Common myeloid progenitor, CD34-positive (primary cell): ENCODE data around the gene FGD4.
A peak's percentile ranks its signal among the peaks of the same experiment; 100 is the strongest.

ENCODE experiments used
- CTCF ChIA-PET: fragments of 350-600 bp; sonication (Branson Sonifier 250); formaldehyde crosslinking; loops from one replicate; lab custom pipeline; 2021; ENCODE audit warnings: antibody characterized with exemption; lab: Charles Lee
- POLR2A ChIA-PET: fragments of 350-600 bp; sonication (Branson Sonifier 250); formaldehyde crosslinking; loops from one replicate; lab custom pipeline; 2021; ENCODE audit warnings: antibody characterized with exemption; lab: Charles Lee
- DNase-seq, 3 donors: peaks; one replicate each; pipeline versions ENCODE4 v3.0.0 to v3.0.0-alpha.2; 2013
- H3K27ac ChIP-seq, 2 experiments: 1 replicate in 1 of 2; 2 replicates in 1 of 2; pipeline ENCODE4 v1.7.0; 2013; ENCODE audit warnings: inconsistent platforms in 2 of 2, low read length in 2 of 2, mild to moderate bottlenecking in 2 of 2, low read depth in 1 of 2, moderate library complexity in 1 of 2; ENCODE audit not compliant: severe bottlenecking in 2 of 2, insufficient read depth in 1 of 2, poor library complexity in 1 of 2
- H3K27me3 ChIP-seq, 5 experiments: replicated peaks in 2 of 5; 1 replicate in 3 of 5; 2 replicates in 2 of 5; pipeline versions ENCODE4 v1.6.1 to v1.7.0; 2013; ENCODE audit warnings: low read length in 4 of 5, mild to moderate bottlenecking in 2 of 5, moderate library complexity in 2 of 5, inconsistent platforms in 1 of 5; ENCODE audit not compliant: insufficient read depth in 5 of 5, control insufficient read depth in 4 of 5
- H3K36me3 ChIP-seq, 4 experiments: 1 replicate in 2 of 4; 2 replicates in 2 of 4; pipeline versions ENCODE4 v1.6.1 to v1.7.0; 2013; ENCODE audit warnings: low read length in 3 of 4, control low read depth in 1 of 4, mild to moderate bottlenecking in 1 of 4; ENCODE audit not compliant: control insufficient read depth in 4 of 4, insufficient read depth in 4 of 4
- H3K4me1 ChIP-seq, 4 experiments: 1 replicate in 3 of 4; 2 replicates in 1 of 4; pipeline versions ENCODE4 v1.6.1 to v1.7.1; 2013; ENCODE audit warnings: low read length in 3 of 4, mild to moderate bottlenecking in 3 of 4, control low read depth in 1 of 4, inconsistent platforms in 1 of 4, moderate library complexity in 1 of 4; ENCODE audit not compliant: control insufficient read depth in 4 of 4, insufficient read depth in 4 of 4; ENCODE audit errors: control extremely low read depth in 1 of 4
- H3K4me3 ChIP-seq, 7 experiments: 1 replicate in 4 of 7; 2 replicates in 3 of 7; pipeline versions ENCODE4 v1.5.1 to v1.7.0; 2013; ENCODE audit warnings: mild to moderate bottlenecking in 7 of 7, low read length in 6 of 7, moderate library complexity in 6 of 7, inconsistent platforms in 2 of 7, low read depth in 2 of 7, control low read depth in 1 of 7; ENCODE audit not compliant: insufficient read depth in 4 of 7, control insufficient read depth in 1 of 7; ENCODE audit errors: extremely low read depth in 1 of 7
- H3K9me3 ChIP-seq, 5 experiments: 1 replicate in 4 of 5; 2 replicates in 1 of 5; pipeline versions ENCODE4 v1.6.1 to v1.7.1; 2013; ENCODE audit warnings: low read length in 4 of 5, mild to moderate bottlenecking in 2 of 5, inconsistent platforms in 1 of 5, low read depth in 1 of 5, moderate library complexity in 1 of 5; ENCODE audit not compliant: control insufficient read depth in 4 of 5, insufficient read depth in 2 of 5; ENCODE audit errors: control extremely low read depth in 1 of 5
- WGBS: methylation state at CpG from one replicate; pipeline ENCODE4 v1.1.5; 2013; ENCODE audit not compliant: insufficient coverage; 5-methylcytosine and 5-hydroxymethylcytosine counted together

FGD4 gene

GRCh38 chr12:32641287-32641901 lies 242.0 kb downstream of the FGD4 start:
- H3K4me1 ChIP-seq, result peaks cover 0 to 6% (median 0%) of the 10 kb centered on the region in 4 experiments
- no peak for DNase-seq
- H3K4me3 ChIP-seq, result no peak overlapping the region
- ChIA-PET CTCF (interaction anchor here (0.7 kb wide), 1 partner anchor 16 kb away, joined by 3 read pairs; no protein-coding TSS in a partner anchor), POLR2A (no interaction called here)
- no peak overlapping the region for H3K27ac ChIP-seq
- no peaks in the 10 kb centered on the region for H3K27me3 ChIP-seq
- peaks cover 0 to 15% (median 5%) of the 10 kb centered on the region in 4 experiments for H3K36me3 ChIP-seq
- 86% methylated on average over 2 of the region's 6 CpGs for WGBS
- peaks cover 0 to 6% (median 0%) of the 10 kb centered on the region in 5 experiments for H3K9me3 ChIP-seq

- WGBS, result no CpG with 5 or more reads among the region's 2 CpGs
- Histone ChIP-seq H3K27ac (no peak overlapping the region), H3K36me3 (peaks cover 0 to 8% (median 2%) of the 10 kb centered on the region in 4 experiments), H3K4me1 (peaks cover 0 to 6% (median 0%) of the 10 kb centered on the region in 4 experiments), H3K27me3 (no peaks in the 10 kb centered on the region), H3K4me3 (no peak overlapping the region), H3K9me3 (no peaks in the 10 kb centered on the region)
- ChIA-PET POLR2A (no interaction called here), CTCF (no interaction called here)
- peak; percentile 31 to 76 (median 60) for DNase-seq
Observed at GRCh38 chr12:32644431-32644830, 245.1 kb downstream of the FGD4 start.

DNA sequence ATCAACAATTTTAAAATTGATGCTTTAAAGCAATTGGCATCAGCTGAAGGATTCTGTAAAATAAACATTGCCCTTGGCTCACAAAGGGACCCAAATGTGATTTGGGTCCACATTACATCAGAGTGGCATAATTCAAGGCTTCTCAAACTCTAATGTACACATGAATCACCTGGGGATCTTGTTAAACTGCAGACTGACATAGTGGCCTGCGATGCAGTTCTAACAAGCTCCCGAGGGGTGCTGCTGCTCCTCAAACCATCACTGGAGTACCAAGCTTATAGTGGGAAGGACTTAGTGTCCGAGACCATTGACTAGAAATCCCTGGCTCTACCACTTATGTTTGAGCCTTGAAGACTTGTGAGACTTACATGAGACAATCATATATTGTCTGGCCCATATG lies 247.9 kb downstream of the FGD4 start:
- Histone ChIP-seq H3K27ac (no peak overlapping the region), H3K4me1 (peaks cover 0 to 6% (median 0%) of the 10 kb centered on the region in 4 experiments), H3K27me3 (no peaks in the 10 kb centered on the region), H3K9me3 (no peaks in the 10 kb centered on the region), H3K36me3 (no peaks in the 10 kb centered on the region), H3K4me3 (no peak overlapping the region)
- POLR2A ChIA-PET, result no interaction called here
- no peak for DNase-seq
- CTCF ChIA-PET, result interaction anchor here (0.6 to 1.4 kb wide), 3 partner anchors 9 to 210 kb away, joined by 3 to 4 read pairs (median 3); no protein-coding TSS in a partner anchor
- 91% methylated on average over 3 of the region's 3 CpGs for WGBS

DNA sequence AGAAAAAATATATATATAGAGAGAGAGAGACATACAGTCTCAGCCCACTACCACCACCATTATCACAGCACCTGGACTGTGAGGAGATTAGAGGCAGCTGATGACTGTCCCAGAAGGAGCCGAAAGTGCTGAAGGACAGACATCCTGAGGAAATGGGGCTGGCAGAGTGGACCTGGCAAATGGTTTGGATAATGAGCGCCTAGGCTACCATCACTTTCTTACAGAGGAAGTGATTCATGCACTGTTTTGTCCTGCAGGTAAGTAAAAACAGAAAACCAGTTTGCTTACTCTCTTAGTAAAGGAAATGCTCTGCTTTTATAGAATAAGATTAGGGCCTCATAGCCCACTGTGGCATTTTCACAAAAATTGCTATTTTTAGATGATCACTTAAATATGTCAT lies 251.2 kb downstream of the FGD4 start:
- WGBS, result 100% methylated on average over 1 of the region's 2 CpGs
- Histone ChIP-seq H3K4me3 (no peak overlapping the region), H3K9me3 (no peaks in the 10 kb centered on the region), H3K27ac (no peak overlapping the region), H3K27me3 (no peaks in the 10 kb centered on the region), H3K4me1 (no peaks in the 10 kb centered on the region), H3K36me3 (no peaks in the 10 kb centered on the region)
- CTCF ChIA-PET, result no interaction called here
- POLR2A ChIA-PET, result no interaction called here
- DNase-seq, result no peak

DNA sequence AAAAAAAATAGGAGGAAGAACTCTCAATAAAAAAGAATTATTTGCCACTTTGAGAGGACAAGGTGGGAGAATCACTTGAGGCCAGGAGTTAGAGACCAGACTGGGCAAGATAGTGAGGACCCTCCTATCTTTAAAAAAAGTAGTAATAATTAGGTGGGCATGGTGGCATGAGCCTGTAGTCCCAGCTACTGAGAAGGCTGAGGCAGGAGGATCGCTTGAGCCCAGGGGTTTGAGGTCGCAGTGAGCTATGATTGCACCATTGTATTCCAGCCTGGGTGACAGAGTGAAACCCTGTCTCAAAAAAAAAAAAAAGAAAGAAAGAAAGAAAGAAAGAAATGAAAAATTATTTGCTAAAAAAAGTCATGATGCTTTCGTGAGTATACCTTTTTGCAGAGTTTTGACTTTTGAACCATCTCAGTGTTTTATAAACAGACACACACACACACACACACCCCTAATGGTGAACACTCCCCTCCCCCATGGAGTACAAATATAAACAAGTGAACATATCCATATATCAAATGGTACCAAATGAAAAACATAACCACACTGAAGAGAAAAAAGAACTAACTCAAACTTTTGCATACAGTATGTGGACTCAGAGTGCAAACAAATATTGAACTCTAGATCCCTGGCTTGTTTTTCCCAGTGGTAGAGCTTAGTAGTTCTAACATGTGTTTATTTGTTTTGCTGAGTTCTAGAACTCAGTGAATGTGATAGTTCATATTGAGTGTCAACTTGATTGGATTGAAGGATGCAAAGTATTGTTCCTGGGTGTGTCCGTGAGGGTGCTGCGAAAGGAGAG lies 252.0 kb downstream of the FGD4 start:
- no peak overlapping the region for H3K27ac ChIP-seq
- 92% methylated on average over 4 of the region's 5 CpGs for WGBS
- CTCF ChIA-PET, result interaction anchor here (1.2 to 3.1 kb wide), 2 partner anchors 35 to 195 kb away, joined by 3 to 8 read pairs; no protein-coding TSS in a partner anchor

DNA sequence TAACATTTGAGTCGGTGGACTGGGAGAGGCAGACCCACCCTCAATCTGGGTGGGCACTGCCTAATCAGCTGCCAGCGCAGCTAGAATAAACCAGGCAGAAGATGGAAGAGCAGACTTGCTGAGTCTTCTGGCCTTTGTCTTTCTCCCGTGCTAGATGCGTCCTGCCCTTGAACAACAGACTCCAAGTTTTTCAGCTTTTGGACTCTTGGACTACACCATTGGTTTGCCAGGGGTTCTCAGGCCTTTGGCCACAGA lies 252.5 kb downstream of the FGD4 start:
- no peak overlapping the region for H3K27ac ChIP-seq
- CTCF ChIA-PET, result interaction anchor here (1.2 to 3.1 kb wide), 2 partner anchors 34 to 195 kb away, joined by 3 to 8 read pairs; no protein-coding TSS in a partner anchor
- no peak overlapping the region for H3K4me3 ChIP-seq
- no peaks in the 10 kb centered on the region for H3K9me3 ChIP-seq
- POLR2A ChIA-PET, result no interaction called here
- H3K27me3 ChIP-seq, result no peaks in the 10 kb centered on the region
- no peaks in the 10 kb centered on the region for H3K4me1 ChIP-seq
- DNase-seq, result no peak
- WGBS, result 100% methylated on average over 4 of the region's 4 CpGs
- no peaks in the 10 kb centered on the region for H3K36me3 ChIP-seq

More for the DNA sequence above, 252.0 kb downstream of the FGD4 start:
- DNase-seq, result no peak
- Histone ChIP-seq H3K9me3 (no peaks in the 10 kb centered on the region), H3K36me3 (no peaks in the 10 kb centered on the region), H3K4me3 (no peak overlapping the region), H3K4me1 (no peaks in the 10 kb centered on the region), H3K27me3 (no peaks in the 10 kb centered on the region)
- POLR2A ChIA-PET, result no interaction called here

DNA sequence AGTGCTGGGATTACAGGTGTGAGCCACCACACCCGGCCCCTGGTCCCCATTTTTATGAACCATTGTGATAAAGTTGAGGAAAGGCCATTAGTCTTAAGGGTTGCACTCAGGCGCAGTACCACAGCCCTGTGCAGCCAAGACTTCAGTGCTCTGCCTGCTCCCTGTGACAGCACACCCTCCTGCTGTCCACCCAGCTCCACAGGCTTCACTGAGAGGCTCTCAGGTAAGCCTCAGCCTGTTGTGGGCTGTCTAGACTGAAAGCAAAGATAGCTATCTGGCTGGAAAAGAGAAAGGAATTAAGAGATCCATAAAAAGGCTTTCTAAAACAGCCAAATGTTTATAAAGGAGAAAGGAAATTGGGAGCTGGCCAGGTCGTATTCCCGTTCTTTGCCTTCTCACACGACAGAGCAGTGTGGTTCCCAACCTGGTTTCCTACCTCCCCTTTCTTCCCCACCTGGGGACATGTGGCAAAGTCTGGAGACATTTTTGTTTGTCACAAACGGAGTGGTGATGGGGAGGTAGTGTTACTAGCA lies 260.6 kb downstream of the FGD4 start:
- H3K36me3 ChIP-seq, result no peaks in the 10 kb centered on the region
- ChIA-PET CTCF (interaction anchor here (0.6 to 1.4 kb wide), 3 partner anchors 11 to 202 kb away, joined by 3 read pairs; no protein-coding TSS in a partner anchor), POLR2A (no interaction called here)
- no peak overlapping the region for H3K4me3 ChIP-seq
- DNase-seq, result no peak
- no peaks in the 10 kb centered on the region for H3K9me3 ChIP-seq
- H3K27me3 ChIP-seq, result no peaks in the 10 kb centered on the region
- no peak overlapping the region for H3K27ac ChIP-seq
- 100% methylated on average over 1 of the region's 6 CpGs for WGBS
- H3K4me1 ChIP-seq, result no peaks in the 10 kb centered on the region
